Renal cortical epithelial cell (primary cell): ENCODE results near the gene GRIK4. TPM values are rescaled to one million over a fixed set of nuclear protein-coding genes. Genes with fewer than 3 reads are reported as not detected.

Source experiments
- DNase-seq: peaks from one replicate; pipeline ENCODE4 v3.0.0-alpha.2; 2011; ENCODE audit warnings: low read depth
- total RNA-seq: library from RNA; depleted of rRNA; stranded (reverse); fragments of >200 nt; gene quantifications from 2 replicates; pipeline ENCODE4 v1.2.3, GENCODE V29; 2014

Gene GRIK4
- total RNA-seq, 1 donor from 2014 or later = under 0.01 TPM

- DNase-seq = peak; percentile 41
Observed at GRCh38 chr11:120675171-120675570, 163.6 kb downstream of the GRIK4 start.

DNA sequence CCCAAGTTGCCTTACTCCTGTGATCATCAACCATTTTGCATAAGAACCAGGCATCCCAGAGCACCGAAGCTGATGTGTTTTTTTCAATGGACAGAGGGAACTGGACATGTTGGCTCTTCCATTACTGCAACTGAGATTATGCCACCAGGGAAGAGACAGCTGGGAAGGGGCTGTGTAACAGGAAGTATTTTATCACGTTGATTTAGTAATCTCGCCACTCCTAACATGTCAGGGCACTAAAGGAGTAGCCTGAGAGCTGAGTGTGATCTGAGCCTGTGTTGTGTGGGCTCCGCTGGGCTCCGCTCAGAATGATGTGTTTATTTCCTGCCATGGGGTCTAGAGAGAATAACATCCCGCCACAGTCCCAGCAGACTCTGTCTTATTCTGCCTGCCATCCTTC, 165.4 kb downstream of the GRIK4 start:
- no peak for DNase-seq

DNA sequence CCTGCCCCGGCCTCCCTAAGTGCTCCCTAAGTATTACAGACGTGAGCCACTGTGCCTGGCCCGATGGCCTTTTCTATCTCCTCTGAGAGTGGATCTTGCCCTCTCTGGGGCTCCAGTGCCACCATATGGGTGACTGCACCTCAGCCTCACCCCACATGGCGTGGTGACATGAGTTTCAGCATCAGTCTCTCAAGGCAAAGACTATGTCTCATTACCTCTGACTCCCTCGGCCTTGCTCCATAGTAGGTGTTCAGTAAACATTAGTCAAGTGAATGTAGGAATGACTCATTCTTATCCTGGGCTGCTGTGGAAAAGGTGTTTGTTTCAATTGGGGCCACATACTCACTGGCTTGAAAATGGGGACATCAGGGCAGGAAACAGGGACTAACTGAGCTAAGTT, 168.8 kb downstream of the GRIK4 start:
- no peak for DNase-seq

DNA sequence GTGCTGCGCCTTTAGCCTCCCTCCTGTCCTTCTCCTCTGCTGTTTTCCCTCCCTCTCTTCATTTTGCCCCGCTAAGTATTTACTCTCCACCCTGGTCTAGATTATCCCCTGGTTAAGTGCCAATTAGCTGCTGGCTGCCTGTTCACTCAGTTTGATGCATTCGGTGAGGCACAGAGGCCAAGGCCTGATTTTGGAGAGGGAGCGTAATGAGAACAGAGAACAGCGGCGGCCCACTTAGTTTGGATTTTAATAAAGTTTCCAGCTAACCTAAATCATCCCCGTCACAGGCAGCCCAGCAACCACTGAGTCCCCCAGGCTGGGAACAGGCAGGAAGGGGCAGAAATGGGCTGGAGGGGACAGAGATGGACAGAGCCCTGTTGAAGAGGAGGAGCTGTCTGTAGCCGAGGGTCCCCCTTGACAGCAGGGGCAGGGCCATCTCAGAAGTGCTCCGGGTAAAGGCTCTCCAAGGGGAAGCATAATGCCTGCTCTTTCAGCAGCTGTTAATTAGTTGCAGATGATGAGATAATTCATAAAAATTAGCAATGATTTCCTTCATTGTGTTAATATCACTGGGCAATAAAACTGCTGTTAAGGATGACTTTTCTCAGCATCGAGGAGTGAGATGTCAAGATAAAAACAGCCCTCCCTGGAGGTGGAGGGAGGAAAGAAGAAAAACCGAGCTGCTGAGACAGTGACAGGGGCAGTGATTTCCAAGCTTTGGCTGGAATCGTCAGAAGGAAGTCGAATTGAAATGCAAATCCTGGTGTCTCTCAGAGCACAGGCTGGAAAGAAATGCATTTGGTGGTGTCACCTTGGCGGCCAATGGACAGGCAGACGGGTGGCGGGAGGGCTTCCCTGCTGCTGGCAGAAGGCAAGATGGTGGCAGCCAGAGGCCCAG, 170.1 kb downstream of the GRIK4 start:
- no peak for DNase-seq

GRCh38 chr11:120682332-120682649, 170.7 kb downstream of the GRIK4 start:
- no peak for DNase-seq

DNA sequence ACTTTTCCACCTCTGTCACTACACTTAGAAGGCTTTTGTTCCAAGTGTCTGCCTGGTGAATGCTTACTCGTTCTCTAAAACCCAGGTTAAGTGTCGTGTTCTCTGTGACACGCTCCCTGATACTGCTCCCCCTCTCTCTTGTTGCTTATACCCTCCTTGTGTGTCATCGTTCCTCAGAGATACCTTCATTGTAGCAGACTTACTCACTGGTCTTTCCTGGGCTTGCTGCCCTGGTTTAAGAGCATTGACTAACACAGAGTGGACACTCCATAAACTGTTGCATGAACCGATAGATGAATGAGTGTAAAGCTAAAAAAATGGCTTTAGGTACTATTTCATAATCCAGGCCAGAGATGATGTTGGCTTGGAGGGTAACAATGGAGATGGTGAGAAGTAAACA, 171.3 kb downstream of the GRIK4 start:
- DNase-seq = no peak

DNA sequence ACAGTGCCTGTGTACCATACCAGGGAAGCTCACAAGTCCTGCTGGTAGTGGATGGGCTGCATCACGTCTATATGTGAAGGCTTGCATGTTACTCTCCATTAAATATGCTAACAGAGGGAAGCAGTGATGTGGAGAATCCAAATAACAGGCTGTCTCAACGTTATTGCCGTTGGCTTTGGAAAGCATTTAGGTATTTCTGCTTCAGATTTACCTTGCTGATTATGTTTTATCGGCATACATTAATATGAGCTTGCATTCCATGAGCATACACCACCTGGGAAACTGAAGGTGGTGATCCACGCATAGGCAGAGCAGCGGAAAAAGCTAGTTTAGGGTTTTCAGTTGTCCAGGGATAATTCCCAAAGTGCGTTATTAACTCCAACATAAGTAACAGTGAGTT, 175.0 kb downstream of the GRIK4 start:
- DNase-seq = no peak

DNA sequence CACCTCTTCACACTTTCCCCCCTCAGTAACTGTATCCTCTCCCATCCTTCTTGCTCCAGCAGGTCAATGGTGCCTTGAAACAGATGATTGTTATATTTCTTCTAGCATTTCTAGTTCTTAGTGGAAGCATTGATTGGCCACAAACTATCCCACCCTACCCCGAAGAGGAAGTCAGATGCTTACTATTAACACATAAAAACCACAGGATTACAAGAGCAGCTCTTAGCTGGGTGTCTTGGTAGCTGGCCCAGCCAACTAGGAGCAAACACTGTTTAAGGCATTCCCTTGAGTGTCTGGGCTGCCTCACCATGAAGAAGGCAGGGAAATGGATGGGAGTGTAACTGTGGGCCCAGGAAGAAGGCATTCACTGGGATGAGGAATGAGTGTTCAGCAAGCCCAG, 176.6 kb downstream of the GRIK4 start:
- DNase-seq = no peak

GRCh38 chr11:120689596-120690275, 178.2 kb downstream of the GRIK4 start:
- DNase-seq = no peak

DNA sequence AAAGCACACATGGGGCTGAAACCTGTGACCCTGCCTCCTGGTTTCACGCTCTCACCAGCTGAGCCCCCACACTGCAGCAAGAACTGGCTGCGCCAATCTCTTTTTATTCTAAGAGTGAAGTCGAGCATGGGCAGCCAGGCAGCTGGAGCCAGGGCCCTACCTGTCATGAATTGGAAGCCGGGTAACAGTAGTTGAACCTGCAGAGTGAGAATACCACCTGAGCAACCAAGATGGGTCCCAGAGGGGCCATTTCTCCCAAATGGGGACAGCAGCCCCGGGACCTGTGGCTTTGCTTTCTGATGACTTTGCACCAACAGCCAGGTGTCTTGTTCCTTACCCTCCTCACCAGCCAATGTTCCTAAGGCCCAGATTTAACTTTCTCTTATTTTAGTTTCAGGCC, 178.9 kb downstream of the GRIK4 start:
- DNase-seq = no peak

GRCh38 chr11:120694726-120695125, 183.2 kb downstream of the GRIK4 start:
- DNase-seq = no peak

DNA sequence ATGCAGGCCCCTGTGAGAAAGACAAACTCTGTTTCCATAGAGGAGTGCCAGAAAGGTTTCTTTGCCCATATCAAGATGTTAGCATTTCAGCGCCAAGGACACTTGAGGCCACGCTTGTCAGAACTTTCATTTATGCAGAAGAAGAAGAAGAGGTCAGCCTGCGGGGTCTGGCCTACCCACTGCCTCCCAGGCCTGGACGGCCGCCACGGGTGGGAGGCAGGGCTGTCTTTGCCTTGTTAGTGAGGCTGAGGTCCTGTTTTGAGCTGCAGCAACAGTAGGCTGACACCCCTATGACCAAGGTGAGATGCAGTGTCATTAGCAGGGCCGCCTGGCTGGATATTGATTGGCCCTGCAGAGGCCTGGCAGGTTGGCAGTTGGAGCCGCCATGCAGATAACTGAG, 183.9 kb downstream of the GRIK4 start:
- no peak for DNase-seq

GRCh38 chr11:120695939-120696338, 184.4 kb downstream of the GRIK4 start:
- no peak for DNase-seq

DNA sequence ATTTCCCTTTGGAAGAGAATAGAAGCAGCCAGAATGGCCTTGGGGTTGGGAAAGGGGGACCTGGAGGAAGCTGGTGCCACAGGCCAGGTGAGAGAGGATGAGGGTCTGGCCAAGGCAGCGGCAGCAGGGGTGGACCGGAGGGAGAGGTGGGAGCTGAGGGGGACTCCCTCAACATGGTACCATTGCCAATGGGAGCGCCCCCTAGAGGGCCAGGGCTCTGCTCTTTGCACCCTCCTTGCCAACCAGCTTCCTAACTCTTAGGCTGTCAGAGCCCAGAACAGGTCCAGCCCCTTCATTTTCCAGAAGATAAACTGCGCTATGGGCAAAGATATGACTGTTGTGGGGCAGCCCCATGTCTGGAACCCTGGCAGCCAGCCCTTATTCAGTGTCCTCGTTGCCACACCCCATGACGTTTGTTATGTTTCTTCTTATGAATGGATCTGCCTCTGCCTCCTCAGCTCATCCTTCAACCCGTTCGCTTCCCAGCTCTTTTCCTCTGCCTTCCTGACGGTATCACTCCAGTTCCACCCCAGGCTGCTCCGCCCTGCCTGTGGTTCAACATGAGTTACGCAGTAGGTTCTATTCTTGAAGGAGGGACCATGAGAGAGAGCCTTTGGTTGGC, 185.2 kb downstream of the GRIK4 start:
- DNase-seq = no peak

- no peak for DNase-seq
Observed at GRCh38 chr11:120698918-120699317, 187.4 kb downstream of the GRIK4 start.

DNA sequence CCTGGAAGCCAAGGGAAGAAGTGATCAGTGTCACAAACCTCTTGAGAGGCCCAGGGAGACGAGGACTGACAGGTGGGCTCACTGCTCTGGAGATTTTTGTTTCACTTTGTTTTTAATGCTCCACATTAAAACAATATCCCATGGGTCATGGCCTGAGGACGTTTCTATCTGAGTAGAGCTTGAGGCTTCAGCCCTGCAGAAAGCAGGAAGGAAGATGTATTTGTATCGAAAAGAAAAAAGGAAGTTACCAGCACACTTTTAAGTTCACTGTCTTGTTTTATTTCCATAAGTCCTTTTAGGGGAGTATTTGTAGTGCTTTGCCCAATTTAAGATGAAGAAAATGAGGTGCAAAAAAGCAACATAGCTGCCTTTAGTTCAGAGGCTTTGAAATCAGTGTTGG, 191.1 kb downstream of the GRIK4 start:
- DNase-seq = no peak

DNA sequence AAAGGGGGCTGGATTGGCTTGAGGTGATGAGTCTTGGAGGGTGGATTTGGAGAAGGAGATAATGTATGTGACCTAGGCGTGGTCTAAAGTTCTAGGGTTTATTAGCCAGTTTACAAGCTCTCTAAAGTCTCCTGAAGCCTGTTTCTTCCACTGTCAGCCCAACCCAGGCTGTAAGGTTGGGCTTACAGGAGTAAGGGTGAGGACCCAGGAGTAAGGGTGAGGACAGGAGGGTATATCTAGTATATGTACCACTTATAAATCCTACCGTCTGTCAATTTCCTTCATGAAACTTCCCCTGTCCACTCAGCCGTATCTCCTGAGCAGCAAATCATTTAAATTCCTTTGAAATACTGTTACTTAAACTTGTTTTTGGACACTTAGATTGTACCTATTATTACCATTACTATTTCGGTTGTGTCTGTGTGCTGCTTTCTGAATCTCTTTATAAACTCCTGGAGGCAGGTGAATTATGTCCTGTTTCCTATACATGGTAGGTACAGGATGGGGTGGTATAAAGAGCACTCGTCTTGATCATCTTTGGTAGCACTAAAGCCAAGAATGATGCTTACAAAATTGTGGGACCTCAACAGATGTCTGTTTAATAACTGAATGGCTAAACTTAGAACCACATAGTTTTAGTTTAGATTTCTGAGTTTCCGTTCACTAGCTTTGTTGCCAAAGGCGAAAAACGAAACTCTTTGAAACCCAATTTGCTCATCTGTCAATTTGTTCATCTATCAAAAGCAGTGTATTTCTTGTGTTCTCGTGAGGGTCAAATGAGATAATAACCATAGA, 192.0 kb downstream of the GRIK4 start:
- DNase-seq = no peak

DNA sequence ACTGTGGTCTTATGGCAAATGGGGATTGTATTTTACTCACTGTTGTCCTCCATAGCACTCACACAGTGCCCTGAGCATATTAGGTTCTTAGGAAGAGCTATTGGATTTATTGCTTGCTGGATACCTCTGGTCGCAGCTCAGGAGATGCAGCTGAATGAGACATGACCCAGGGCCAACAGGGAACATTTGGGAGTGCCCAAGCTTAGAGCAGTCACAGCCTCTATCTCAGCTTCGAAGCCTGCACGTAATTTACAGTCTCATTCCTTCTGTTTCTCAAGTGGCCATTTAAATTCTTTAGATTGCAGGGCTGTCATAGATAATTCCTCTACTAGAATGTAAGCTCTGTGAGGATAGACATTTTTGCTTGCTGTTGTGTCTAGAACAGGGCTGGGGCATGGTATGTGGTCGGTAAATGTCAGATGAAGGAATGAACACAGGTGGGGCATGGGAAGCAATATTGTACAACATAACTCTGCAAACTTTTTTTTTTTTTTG, 192.8 kb downstream of the GRIK4 start:
- DNase-seq = no peak

GRCh38 chr11:120706257-120706656, 194.7 kb downstream of the GRIK4 start:
- DNase-seq = no peak

DNA sequence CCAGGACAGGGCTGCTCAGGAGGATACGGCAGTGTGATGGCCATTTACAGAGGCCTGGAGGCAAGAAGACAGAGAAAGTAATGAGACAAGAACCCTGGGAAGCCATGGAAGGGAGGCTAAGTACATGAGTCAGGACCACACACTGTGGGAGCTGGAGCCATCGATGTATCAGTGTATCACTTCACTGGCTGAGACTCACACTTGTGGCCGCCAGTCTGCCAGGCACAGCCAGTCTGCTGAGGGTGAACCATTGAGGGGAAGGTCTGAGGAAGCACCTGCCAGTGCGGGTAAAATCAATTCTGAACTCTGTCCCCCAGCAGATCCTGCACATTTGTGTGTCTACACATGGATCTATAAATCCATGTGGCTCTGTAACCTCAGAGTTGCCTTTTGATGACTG, 195.6 kb downstream of the GRIK4 start:
- DNase-seq = no peak

GRCh38 chr11:120707663-120708062, 196.1 kb downstream of the GRIK4 start:
- DNase-seq = no peak
